GM19468 (cell line): ENCODE data around the gene PITX1.
A peak's percentile ranks its signal among the peaks of the same experiment; 100 is the strongest.

Experiments
- ATAC-seq: cut with Tn5 transposase; IDR thresholded peaks from one replicate; pipeline ENCODE4 v1.9.1; 2021; ENCODE audit warnings: mild to moderate bottlenecking, moderate library complexity, moderate number of reproducible peaks; ENCODE audit not compliant: unreplicated experiment; ENCODE audit errors: extremely low read depth

PITX1 gene

DNA sequence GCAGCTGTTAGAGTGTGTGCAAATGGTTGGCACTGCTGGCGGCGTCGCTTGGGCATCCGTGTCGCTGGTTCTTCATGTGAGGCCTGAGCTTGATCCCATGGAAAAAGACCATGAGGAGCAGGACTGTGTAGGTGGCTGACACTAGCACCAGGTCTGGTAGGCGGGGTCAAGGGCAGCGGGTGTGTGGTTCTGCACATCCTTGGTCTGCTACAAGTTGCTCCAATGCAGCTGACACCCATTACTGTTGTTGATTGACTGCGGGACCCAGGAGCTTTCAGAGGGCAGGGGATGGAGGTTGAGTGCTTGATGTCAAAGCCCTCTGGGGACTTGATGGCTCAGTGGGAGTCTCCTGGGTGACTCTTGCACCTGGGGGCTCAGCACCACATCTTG is 29.0 kb upstream of the PITX1 start:
- no peak for ATAC-seq

DNA sequence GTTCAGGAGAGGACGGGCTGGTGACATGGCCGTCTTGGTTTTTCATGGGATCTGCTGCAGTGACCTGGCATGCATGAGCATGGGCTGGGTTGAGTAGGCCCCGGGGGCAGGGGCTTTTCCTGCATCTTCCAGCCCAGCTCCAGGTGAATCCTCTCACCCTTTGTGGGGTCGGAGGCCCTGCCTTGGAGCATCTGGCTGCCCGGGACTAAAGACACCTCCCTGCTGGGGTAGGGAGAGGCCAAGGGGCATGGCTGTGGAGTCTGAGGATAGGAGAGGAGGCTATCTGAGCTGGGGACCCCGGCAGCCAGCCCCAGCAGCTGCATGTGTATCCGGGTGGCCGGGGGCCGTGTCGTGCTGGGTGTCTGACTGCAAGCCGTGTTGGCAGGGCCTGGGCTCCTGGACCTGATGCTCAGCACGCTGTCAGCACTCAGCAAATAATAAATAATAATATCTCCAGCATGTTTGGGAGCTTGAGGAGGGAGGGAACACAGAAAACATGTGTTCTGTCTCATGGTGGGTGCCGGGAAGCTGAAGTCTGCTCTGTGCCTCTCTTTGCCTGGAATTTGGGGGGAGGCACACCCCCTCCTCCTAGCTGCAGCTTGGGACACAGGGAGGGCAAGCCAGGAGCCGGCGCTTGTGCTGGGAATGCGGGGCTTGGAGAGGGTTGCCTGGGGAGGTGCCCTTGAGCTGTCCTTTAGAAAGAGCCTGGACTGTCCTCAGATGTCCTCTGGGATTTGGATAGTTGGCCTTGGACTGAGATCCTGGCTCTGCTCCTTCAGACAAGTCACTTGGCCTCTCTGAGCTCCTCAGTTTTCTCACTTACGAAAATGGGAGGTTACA is 28.4 kb upstream of the PITX1 start:
- no peak for ATAC-seq

DNA sequence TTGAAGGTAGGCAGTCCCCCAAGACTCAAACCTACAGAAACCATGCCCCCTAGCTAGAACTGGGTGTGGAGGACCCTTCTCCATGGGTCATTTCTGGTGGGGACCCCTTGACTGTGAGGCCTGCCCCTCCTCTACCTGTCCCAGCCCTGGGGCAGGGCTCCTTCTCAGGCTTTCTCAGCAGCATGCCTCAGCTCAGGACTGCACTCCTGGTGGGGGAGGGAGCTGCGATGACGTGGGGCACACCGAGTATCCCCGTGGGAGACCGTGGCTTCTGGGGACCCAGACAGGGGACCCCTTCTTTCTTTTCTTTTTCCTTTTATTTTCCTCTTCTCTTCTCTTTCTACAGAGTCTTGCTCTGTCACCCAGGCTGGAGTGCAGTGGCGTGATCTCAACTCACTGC is 27.0 kb upstream of the PITX1 start:
- no peak for ATAC-seq

DNA sequence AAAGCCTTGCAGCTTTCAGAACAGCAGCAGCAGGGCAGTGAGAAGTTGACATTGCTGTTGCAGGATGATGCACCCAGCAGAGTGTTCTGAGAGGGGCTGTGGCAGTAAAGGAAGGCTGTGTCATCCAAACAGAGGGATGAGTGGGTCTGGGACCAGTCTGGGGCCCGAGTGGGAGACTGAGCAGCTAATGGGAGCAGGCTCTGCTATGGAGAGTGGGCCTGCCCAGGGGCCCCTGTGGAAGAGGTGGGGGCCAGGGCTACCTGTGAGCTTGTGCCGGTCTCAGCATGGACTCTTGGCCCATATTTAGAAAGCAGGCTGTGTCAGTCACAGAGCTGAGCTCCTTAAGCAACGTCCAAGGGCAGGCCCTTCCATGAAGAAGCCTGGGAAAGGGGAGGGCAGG is 26.0 kb upstream of the PITX1 start:
- ATAC-seq = no peak

DNA sequence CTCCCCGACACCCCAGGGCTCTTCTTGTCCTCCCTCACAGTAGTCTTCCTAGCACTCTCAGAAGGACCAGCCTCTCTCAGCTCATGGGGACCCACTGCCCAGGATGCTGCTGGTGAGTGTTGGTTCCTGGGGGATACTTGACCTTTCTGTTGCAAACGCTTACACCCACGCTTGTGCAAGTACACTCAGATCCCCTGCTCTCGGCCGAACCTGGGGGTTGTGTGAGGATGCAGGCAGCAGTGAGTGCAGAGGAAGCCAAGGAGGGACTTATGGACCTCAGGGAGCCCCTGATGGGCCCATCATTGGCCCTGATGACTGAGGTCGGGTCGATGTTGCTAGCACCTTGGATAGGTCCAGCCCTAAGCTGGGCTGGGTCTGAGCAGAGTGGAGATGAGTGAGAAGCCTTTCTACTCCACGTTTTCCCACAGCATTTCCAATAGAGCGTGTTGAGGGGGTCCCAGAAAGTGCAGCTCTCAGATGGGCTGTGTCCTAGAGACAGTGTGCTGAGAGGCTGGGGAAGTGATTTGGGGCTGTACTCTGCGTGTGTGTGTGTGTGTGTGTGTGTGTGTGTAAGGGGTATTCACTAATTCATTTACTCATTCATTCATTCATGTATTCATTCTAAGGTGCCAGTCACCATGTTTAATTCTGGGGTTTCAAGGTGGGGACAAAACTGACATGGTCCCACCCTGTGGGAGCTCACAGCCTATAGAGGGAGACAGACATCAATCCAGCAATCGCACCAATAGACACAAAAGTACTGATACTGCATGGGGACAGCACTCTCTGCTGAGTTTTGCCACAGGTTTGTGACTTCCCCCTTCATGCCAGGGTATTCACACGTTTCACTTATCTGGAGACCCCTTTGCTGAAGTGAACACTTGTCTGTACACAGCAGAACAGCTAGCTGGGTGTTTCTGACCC is 25.2 kb upstream of the PITX1 start:
- no peak for ATAC-seq

DNA sequence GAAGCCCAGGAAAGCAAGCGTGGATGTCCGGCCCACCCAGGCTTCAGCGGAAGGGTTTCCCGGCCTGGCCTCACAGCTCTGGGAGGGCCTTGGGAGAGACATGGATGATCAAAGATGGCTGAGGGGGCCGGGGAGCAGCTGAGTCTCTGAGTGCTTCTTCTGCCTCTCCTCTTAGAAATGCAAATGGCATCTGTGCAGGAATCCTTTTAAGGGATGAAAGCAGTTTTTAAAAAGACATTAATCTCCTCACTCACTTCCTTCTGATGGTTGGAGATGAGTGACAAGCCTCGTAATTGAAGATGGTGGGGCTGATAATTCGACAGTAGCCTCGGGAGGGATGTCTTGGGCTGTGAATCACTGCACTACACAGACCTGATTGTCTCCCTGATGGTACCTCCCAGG is 24.3 kb upstream of the PITX1 start:
- ATAC-seq = no peak

DNA sequence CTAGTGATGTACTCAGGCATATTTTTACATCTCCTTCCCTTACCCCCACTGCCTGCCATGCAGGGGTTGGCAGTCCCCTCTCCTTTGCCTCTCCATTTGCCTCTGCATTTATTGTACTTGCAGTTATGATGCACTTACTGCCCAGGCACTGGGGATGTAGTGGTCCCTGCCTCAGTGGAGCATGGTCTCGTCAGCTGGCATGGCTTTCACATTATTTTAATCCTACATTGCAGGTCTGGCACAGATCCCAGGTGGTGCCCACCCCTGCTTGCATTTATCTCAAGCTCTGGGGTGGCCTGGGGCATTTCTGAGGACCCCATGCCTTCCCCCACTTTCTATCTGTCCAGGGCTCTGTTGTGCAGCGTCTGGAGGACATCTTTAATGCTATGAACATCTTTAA is 23.2 kb upstream of the PITX1 start:
- no peak for ATAC-seq

DNA sequence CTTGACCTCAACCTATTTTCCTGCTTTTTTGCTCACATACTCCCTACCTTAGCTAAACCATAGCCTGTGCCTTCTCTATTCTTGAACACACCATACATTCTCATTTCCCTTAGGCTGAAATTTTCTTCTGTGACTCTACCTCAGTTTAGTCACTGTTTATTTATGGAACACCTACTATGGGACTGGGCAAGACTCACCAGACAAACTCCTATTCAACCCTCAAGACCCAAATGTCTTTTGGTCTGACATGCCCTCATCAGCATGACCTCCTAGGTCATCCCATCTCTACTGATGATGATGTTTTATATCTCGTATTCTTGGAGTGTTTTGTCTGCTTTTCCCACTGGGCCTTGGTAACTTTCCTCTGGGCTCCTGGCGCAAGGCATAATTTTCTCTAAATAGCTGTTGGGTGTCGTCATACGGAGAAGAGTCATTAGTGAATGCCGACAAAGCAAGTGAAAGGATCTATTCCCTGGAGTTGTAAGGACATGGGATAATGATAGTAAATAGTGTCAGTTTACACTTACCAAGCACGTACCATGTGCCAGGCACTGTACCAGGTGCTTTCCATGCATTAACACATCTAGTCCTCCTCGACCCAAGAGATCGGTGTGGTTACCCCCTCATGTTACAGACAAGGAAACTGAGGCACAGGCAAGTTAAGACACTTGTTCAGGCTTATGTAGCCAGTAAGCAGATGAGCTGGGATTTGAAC is 22.4 kb upstream of the PITX1 start:
- no peak for ATAC-seq

DNA sequence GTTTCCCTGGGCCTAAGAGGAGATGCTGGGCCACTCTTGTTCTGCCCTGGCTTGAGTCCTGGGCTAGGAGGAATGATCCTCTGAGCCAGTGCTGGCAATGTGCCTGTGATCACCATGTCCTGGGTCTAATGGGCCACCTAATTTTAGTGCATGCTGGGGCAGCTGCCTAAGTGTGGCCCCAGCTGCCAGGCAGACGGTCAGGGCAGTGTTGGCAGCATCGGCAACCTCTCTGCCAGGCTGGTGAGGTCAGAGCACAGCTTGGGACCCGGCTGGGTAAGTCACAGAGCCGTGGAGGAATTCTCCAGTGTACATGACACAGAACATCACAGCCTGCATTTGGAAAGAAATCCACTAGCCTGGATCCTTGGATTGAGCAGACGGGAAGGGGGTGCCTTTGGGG is 21.4 kb upstream of the PITX1 start:
- no peak for ATAC-seq

DNA sequence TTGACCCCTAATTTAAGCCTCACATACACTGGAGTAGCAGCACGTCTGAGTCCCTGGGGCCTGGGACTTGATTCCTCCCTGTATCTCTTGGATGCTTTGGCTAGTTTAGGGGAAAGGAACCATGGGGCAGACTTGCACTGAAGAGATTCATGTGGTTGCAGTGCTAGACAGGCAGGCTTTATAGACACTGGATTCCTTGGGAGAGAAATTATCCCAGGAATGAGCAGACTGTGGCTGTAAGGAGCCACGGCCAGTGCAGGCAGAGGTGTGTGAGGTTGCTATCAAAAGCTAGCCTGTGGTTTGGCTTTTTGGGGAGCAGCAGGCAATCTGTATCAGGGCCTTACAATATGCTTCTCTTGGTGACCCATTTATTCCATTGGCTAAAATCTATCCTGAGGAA is 20.5 kb upstream of the PITX1 start:
- ATAC-seq = no peak

DNA sequence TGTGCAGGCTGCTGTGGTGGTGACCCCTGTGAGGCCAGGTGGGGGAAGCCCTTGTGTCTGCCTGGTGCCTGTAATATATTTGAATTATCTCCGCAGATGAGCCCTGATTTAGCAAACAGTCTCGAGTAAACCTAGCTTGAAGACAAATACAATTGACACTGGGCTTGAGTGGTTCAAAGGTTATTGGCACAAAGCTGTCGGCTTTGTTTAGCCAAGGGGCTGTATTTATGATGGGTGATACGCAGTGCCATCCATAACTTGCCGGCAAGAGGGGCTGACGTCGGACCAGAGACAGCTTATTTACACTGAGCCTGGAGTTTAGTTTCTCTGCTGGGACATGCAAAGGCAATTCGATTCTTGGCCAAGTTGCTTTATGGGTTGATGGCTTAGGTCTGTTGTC is 20.0 kb upstream of the PITX1 start:
- no peak for ATAC-seq

DNA sequence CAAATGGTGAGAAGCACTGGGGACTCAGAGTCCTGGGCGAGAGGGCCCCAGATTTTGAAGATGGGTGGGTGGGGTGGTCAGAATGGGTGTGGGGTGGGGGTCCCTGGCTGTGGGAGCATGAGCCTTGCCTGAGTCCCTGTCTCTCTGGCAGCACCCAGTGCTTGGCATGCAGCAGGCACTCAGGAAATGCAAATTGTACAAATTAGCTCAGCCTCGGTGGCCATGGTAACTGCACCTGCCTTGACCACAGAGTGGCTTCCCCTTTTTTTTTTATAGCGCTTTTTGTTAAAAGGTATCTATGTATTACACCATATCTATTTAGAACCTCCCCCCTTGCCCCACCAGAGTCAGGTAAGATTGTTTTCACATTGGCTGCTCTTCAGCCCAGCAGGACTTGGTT is 19.2 kb upstream of the PITX1 start:
- ATAC-seq = peak; percentile 77

DNA sequence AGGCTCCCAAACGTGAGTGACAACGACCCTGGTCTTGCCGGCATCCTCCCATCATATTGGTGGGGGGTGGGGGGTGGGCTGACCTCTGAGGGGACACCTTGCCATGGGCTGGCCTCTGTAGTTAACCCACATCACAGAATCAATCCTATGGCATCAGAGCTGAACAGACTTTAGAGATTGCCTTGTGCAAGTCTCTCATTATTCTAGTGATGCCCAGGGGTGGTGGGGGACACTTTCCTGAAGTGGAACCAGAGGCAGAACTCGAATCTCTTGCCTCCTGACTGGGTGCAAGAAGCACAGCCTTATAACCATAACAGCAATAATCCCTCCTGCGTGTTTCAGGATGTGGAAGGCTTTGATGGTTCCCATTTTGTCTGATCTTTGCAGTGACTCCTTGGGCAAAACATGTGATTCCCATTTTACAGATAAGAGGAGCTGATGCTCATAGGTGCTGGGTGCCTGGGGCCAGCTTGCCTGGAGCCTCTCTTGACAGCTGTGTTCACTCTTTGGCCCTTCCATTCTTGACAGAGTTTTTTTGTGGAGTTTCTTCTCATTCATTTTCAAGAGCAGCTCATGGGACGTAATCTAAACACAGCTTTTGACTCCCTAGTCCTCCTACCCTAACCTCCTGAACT is 18.6 kb upstream of the PITX1 start:
- no peak for ATAC-seq

DNA sequence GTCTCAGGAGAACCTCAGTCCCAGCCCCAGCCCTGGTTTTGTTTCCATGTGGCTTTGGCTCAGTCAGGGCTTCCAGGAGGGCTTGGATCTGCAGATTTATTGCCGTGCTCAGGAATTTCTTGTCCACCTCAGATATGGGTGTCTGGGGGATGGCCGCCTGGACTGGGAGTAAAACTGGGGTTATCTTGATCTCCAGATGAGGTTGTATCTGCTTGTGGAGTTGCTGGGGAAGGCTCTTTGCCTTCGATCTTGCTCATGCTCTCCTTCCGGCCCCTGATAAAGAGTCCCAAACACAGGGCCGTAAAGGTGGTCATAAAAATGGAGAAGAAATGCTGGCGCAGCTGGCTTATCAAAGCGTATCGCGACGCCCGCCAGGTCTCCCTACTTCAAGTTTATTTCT is 17.8 kb upstream of the PITX1 start:
- ATAC-seq = no peak

DNA sequence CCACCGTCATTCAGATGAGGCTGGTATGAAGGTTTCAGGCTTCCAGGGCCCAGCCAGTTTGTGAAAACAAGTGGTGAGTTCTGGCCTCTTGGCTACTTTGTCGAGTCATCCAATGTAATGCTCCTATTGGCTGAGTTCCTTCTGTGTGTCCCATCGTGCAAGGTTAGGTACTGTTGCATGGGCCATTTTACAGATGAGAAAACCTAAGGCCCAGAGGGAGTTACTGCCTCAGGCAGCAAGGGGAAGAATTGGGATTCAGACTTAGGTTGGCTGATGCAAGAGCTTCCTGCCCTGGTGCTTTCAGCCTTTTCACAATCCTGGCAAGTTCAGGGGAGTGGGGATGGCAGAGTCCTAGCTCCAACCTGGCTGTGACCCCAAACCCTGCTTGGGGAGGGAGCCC is 17.4 kb upstream of the PITX1 start:
- no peak for ATAC-seq

DNA sequence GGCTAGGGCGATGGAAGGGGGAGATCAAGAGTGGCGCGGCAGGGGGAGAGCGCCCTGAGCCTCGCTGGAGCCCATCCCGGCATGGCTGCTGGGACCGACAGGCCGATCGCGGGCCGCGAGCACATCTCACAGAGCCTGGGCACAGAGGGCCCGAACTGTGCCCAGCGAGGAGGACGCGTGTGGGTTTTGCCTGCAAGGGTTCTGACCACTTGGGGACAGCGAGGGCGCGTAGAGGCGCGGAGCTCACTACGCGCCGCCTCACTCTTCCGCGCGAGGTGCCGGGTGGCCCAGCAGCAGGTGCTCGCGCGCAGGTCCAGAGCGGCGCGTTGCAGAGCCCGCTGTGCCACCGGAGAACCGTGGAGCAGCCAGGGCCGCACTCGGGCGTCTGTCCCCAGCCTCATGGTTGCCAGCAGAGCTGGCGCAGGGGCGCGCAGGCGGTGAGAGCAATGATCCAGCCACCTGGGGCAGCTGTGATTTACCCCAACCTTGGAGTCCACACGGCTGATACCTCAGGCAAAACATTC is 16.3 kb upstream of the PITX1 start:
- no peak for ATAC-seq

DNA sequence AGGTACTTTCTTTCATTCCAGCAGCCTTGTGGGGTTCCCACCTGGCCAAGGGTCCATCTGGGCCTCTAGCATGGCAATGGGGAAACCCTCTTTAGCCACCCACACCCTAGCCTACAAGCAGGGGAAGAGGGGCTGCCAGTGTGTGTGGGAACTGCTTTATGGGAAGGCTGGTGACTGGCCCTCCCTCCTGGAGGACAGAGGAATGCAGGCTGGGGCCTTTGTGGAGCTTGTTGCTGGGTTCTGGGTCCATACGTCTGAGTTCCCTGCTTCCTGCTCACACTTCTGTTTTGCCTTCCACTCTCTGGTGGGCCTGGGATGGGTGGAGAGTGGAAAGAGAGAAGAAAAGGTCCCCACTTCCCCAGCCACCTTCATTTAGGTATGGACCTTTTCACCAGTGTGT is 14.9 kb upstream of the PITX1 start:
- ATAC-seq = no peak

DNA sequence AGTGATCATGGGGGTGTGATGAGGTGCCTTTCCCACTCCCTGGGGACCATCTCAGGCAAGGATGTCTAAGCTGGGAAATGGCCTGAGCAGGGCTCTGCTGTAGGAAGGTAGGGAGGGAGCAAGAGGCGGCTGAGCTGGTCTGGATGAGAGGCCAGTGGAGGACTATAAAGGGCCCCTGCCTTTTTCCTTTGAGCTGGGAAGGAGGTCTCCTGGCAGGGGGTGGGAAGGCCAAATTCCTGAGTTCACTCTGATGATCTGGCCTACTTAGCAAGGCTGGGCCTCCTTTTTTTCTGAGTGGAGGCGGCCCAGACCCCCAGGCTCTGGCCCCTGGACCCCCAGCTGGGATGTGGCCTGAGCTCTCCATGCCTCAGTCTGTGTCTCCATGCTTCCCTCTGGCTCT is 14.3 kb upstream of the PITX1 start:
- ATAC-seq = no peak

DNA sequence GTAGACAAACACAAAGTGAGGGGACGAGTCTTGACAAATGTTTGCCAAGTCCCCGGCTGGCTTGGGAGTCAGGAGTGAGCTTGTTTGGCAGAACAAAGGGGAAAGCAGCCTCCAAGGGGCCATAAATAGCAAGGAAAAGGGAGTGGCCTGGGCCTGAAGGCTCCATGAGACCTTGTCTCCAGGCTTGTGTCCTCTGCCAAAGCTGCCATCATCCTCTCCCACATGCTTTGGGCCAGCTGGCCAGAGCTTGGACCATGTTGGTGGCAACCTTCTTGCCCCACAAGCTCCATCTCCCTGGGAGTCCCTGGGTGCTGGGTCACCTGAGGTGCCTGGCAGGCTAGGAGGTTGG is 13.3 kb upstream of the PITX1 start:
- no peak for ATAC-seq

DNA sequence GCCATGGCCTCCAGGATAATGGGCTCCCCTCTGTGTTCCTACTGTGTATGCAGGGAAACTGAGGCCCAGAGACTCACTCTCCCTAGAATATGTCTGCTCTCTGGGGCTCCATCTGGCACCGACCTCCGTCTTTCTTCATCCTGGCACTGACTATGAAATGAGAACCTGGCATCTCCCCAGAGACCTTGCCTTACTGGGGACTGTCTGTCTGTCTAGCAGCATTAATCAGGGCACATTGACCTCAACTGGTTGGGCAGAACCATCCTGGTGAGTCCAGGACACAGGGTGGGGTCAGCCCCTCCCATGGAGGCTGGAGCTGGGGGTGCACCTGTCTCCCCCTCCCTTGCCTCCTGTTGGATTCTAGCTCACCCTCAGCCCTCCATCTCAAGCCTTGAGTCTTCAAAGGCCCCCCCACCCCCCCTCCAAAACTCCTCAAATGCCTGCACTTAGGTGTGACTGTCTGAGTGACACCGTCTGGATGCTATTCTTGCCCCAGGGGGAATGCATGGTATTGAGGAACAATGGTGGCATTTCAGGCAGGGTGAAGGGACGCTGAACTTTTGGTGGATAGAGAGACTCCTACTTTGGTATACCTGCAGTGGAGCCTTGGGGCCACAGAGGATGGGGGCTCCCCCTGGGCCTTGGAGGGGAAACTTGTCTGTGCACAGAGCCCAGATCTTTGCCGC is 12.8 kb upstream of the PITX1 start:
- no peak for ATAC-seq
